HEK293 (cell line): ENCODE results near the gene RPL10A.

Experiments
- ELK4 ChIP-seq: IDR thresholded peaks from 2 replicates; pipeline ENCODE4 v1.6.1; 2011; ENCODE audit warnings: mild to moderate bottlenecking, low read depth, low read length, borderline replicate concordance
- GLIS2 ChIP-seq: fragments of 450-650 bp; formaldehyde crosslinking; IDR thresholded peaks from 2 replicates; pipeline ENCODE4 v1.5.1; 2016; ENCODE audit warnings: missing biosample characterization, missing genetic modification characterization
- KLF1 ChIP-seq: fragments of 450-650 bp; formaldehyde crosslinking; IDR thresholded peaks from 2 replicates; pipeline ENCODE4 v1.5.1; 2016; ENCODE audit warnings: missing biosample characterization, missing genetic modification characterization
- KLF16 ChIP-seq: fragments of 450-650 bp; formaldehyde crosslinking; IDR thresholded peaks from 2 replicates; pipeline ENCODE4 v1.5.1; 2017; ENCODE audit warnings: missing biosample characterization, missing genetic modification characterization
- KLF8 ChIP-seq: fragments of 450-650 bp; formaldehyde crosslinking; IDR thresholded peaks from 2 replicates; pipeline ENCODE4 v1.5.1; 2016; ENCODE audit warnings: missing biosample characterization, missing genetic modification characterization
- SP2 ChIP-seq: fragments of 450-650 bp; formaldehyde crosslinking; IDR thresholded peaks from 2 replicates; pipeline ENCODE4 v1.5.1; 2016; ENCODE audit warnings: missing biosample characterization, missing genetic modification characterization
- YY1 ChIP-seq: fragments of 450-650 bp; formaldehyde crosslinking; IDR thresholded peaks from 2 replicates; pipeline ENCODE4 v1.5.1; 2018; ENCODE audit warnings: missing biosample characterization, missing genetic modification characterization
- ZBTB20 ChIP-seq: fragments of 450-650 bp; formaldehyde crosslinking; IDR thresholded peaks from 2 replicates; pipeline ENCODE4 v1.5.1; 2016; ENCODE audit warnings: missing biosample characterization, missing genetic modification characterization
- ZBTB6 ChIP-seq: fragments of 450-650 bp; formaldehyde crosslinking; IDR thresholded peaks from 2 replicates; pipeline ENCODE4 v1.5.1; 2017; ENCODE audit warnings: missing biosample characterization, missing genetic modification characterization
- ZBTB8A ChIP-seq: fragments of 450-650 bp; formaldehyde crosslinking; IDR thresholded peaks from 2 replicates; pipeline ENCODE4 v1.5.1; 2016; ENCODE audit warnings: missing biosample characterization, missing genetic modification characterization
- ZIC2 ChIP-seq: fragments of 450-650 bp; formaldehyde crosslinking; IDR thresholded peaks from 2 replicates; pipeline ENCODE4 v1.5.1; 2016; ENCODE audit warnings: missing biosample characterization, missing genetic modification characterization
- ZNF121 ChIP-seq: fragments of 450-650 bp; formaldehyde crosslinking; IDR thresholded peaks from 2 replicates; pipeline ENCODE4 v1.5.1; 2016; ENCODE audit warnings: missing biosample characterization, missing genetic modification characterization
- ZNF24 ChIP-seq: fragments of 450-650 bp; formaldehyde crosslinking; IDR thresholded peaks from 2 replicates; pipeline ENCODE4 v1.5.1; 2016; ENCODE audit warnings: missing biosample characterization, missing genetic modification characterization
- ZNF324 ChIP-seq: fragments of 450-650 bp; formaldehyde crosslinking; IDR thresholded peaks from 2 replicates; pipeline ENCODE4 v1.5.1; 2016; ENCODE audit warnings: missing biosample characterization, missing genetic modification characterization
- ZNF423 ChIP-seq: fragments of 450-650 bp; formaldehyde crosslinking; IDR thresholded peaks from 2 replicates; pipeline ENCODE4 v1.5.1; 2016; ENCODE audit warnings: missing biosample characterization, missing genetic modification characterization
- ZNF48 ChIP-seq: fragments of 450-650 bp; formaldehyde crosslinking; IDR thresholded peaks from 2 replicates; pipeline ENCODE4 v1.5.1; 2016; ENCODE audit warnings: missing biosample characterization, missing genetic modification characterization
- ZNF501 ChIP-seq: fragments of 450-650 bp; formaldehyde crosslinking; IDR thresholded peaks from 2 replicates; pipeline ENCODE4 v1.5.1; 2016; ENCODE audit warnings: missing biosample characterization, missing genetic modification characterization
- ZNF529 ChIP-seq: fragments of 450-650 bp; formaldehyde crosslinking; IDR thresholded peaks from 2 replicates; pipeline ENCODE4 v1.5.1; 2017; ENCODE audit warnings: missing genetic modification characterization, missing biosample characterization; ENCODE audit not compliant: insufficient replicate concordance
- ZNF555 ChIP-seq: fragments of 450-650 bp; formaldehyde crosslinking; conservative IDR thresholded peaks from 2 replicates; pipeline ENCODE4 v1.5.1; 2017; ENCODE audit warnings: missing biosample characterization, mild to moderate bottlenecking, missing genetic modification characterization, inconsistent platforms
- ZNF600 ChIP-seq: fragments of 450-650 bp; formaldehyde crosslinking; IDR thresholded peaks from 2 replicates; pipeline ENCODE4 v1.5.1; 2016; ENCODE audit warnings: missing biosample characterization, missing genetic modification characterization
- ZNF621 ChIP-seq: fragments of 450-650 bp; formaldehyde crosslinking; IDR thresholded peaks from 2 replicates; pipeline ENCODE4 v1.5.1; 2017; ENCODE audit warnings: missing biosample characterization, missing genetic modification characterization
- ZNF629 ChIP-seq: fragments of 450-650 bp; formaldehyde crosslinking; IDR thresholded peaks from 2 replicates; pipeline ENCODE4 v1.5.1; 2017; ENCODE audit warnings: missing biosample characterization, missing genetic modification characterization
- ZNF777 ChIP-seq: fragments of 450-650 bp; formaldehyde crosslinking; IDR thresholded peaks from 2 replicates; pipeline ENCODE4 v1.5.1; 2017; ENCODE audit warnings: missing biosample characterization, missing genetic modification characterization, borderline replicate concordance
- TF ChIP-seq, protein P1 (sequence below): fragments of 450-650 bp; formaldehyde crosslinking; IDR thresholded peaks from 2 replicates; pipeline ENCODE4 v1.5.1; 2016; ENCODE audit warnings: missing biosample characterization, missing genetic modification characterization
- TF ChIP-seq, protein P2 (sequence below): fragments of 450-650 bp; formaldehyde crosslinking; IDR thresholded peaks from 2 replicates; pipeline ENCODE4 v1.5.1; 2017; ENCODE audit warnings: missing biosample characterization, missing genetic modification characterization
- TF ChIP-seq, protein P3 (sequence below): fragments of 450-650 bp; formaldehyde crosslinking; IDR thresholded peaks from 2 replicates; pipeline ENCODE4 v1.5.1; 2016; ENCODE audit warnings: missing biosample characterization, missing genetic modification characterization
- TF ChIP-seq, protein P4 (sequence below): fragments of 450-650 bp; formaldehyde crosslinking; IDR thresholded peaks from 2 replicates; pipeline ENCODE4 v1.5.1; 2016; ENCODE audit warnings: missing biosample characterization, missing genetic modification characterization
- TF ChIP-seq, protein P5 (sequence below): fragments of 450-650 bp; formaldehyde crosslinking; IDR thresholded peaks from 2 replicates; pipeline ENCODE4 v1.5.1; 2016; ENCODE audit warnings: missing biosample characterization, missing genetic modification characterization

Gene RPL10A

DNA sequence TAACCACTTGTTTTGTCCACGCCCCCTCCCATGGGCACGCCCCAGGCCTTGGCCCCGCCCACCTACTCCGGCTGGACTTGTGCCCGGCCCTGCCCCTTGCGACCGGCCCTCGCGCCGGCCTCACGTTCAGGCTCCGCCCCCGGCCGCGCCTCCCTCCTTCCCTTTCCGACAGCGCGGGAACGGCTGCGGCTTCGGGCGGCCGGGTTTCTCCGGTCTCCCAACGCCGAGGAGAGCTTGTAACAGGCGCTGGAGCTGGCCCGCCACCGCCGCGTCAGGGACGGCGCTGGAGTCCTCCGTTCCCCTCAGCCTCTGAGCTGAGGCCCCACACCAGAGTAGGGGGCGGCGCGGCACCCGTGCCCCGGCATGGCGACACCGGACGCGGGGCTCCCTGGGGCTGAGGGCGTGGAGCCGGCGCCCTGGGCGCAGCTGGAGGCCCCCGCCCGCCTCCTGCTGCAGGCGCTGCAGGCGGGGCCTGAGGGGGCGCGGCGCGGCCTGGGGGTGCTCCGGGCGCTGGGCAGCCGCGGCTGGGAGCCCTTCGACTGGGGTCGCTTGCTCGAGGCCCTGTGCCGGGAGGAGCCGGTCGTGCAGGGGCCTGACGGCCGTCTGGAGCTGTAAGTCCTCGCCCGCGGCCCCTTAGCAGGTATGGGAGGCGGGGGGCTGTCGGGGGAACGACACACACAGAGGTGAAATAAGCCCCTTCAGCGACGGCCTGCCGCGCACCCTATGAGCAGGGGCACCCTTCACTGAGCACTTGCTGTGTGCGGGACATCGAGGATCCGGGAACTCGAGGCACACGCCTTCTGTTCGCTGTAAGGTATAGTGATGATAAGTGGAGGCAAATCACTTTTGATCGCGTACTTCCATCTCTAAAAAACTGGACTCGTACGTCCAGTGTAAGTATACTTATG lies 15.8 kb upstream of the RPL10A start, which contains the start of gene FANCE (continued):
- TF ChIP-seq ZBTB6 (tag by site-specific recombination): peak; percentile 98
- 0 out of 2 replicates have a peak, but pooled peaks have one; percentile 33 for TF ChIP-seq YY1 (tag by site-specific recombination)
- 0 out of 2 replicates have a peak, but pooled peaks have one; percentile 25 for TF ChIP-seq ZNF324 (tag by site-specific recombination)
- peak; percentile 43; the same call in 1 of the 2 replicates for TF ChIP-seq ZNF629
- no peak for TF ChIP-seq ZNF600 (tag by site-specific recombination)
- no peak for TF ChIP-seq ELK4
- TF ChIP-seq ZNF121: no peak
- TF ChIP-seq ZNF555 (tag by site-specific recombination): no peak
- TF ChIP-seq, protein P1, sequence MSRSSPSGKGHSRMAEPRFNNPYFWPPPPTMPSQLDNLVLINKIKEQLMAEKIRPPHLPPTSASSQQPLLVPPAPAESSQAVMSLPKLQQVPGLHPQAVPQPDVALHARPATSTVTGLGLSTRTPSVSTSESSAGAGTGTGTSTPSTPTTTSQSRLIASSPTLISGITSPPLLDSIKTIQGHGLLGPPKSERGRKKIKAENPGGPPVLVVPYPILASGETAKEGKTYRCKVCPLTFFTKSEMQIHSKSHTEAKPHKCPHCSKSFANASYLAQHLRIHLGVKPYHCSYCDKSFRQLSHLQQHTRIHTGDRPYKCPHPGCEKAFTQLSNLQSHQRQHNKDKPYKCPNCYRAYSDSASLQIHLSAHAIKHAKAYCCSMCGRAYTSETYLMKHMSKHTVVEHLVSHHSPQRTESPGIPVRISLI (tag by site-specific recombination): no peak
- peak; percentile 68; the same call in 1 of the 2 replicates for TF ChIP-seq ZNF501
- no peak for TF ChIP-seq ZNF529 (tag by site-specific recombination)
- TF ChIP-seq, protein P2, sequence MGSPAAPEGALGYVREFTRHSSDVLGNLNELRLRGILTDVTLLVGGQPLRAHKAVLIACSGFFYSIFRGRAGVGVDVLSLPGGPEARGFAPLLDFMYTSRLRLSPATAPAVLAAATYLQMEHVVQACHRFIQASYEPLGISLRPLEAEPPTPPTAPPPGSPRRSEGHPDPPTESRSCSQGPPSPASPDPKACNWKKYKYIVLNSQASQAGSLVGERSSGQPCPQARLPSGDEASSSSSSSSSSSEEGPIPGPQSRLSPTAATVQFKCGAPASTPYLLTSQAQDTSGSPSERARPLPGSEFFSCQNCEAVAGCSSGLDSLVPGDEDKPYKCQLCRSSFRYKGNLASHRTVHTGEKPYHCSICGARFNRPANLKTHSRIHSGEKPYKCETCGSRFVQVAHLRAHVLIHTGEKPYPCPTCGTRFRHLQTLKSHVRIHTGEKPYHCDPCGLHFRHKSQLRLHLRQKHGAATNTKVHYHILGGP (tag by site-specific recombination): no peak
- TF ChIP-seq, protein P3, sequence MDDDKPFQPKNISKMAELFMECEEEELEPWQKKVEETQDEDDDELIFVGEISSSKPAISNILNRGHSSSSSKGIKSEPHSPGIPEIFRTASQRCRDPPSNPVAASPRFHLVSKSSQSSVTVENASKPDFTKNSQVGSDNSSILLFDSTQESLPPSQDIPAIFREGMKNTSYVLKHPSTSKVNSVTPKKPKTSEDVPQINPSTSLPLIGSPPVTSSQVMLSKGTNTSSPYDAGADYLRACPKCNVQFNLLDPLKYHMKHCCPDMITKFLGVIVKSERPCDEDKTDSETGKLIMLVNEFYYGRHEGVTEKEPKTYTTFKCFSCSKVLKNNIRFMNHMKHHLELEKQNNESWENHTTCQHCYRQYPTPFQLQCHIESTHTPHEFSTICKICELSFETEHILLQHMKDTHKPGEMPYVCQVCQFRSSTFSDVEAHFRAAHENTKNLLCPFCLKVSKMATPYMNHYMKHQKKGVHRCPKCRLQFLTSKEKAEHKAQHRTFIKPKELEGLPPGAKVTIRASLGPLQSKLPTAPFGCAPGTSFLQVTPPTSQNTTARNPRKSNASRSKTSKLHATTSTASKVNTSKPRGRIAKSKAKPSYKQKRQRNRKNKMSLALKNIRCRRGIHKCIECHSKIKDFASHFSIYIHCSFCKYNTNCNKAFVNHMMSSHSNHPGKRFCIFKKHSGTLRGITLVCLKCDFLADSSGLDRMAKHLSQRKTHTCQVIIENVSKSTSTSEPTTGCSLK (tag by site-specific recombination): no peak
- peak; percentile 60 for TF ChIP-seq ZIC2 (tag by site-specific recombination)
- TF ChIP-seq, protein P4, sequence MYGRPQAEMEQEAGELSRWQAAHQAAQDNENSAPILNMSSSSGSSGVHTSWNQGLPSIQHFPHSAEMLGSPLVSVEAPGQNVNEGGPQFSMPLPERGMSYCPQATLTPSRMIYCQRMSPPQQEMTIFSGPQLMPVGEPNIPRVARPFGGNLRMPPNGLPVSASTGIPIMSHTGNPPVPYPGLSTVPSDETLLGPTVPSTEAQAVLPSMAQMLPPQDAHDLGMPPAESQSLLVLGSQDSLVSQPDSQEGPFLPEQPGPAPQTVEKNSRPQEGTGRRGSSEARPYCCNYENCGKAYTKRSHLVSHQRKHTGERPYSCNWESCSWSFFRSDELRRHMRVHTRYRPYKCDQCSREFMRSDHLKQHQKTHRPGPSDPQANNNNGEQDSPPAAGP (tag by site-specific recombination): peak; percentile 81
- peak; percentile 50 for TF ChIP-seq ZNF423 (tag by site-specific recombination)
- TF ChIP-seq KLF16 (tag by site-specific recombination): peak; percentile 87
- TF ChIP-seq SP2 (tag by site-specific recombination): peak; percentile 92
- peak; percentile 65; the same call in 1 of the 2 replicates for TF ChIP-seq ZNF24 (tag by site-specific recombination)
- 0 out of 2 replicates have a peak, but pooled peaks have one; percentile 24 for TF ChIP-seq ZNF777 (tag by site-specific recombination)
- TF ChIP-seq KLF8 (tag by site-specific recombination): peak; percentile 95
- TF ChIP-seq ZNF621 (tag by site-specific recombination): no peak
- TF ChIP-seq ZBTB8A (tag by site-specific recombination): peak; percentile 93
- TF ChIP-seq ZNF48 (tag by site-specific recombination): no peak
- peak; percentile 87 for TF ChIP-seq ZBTB20 (tag by site-specific recombination)
- peak; percentile 76 for TF ChIP-seq GLIS2
- TF ChIP-seq, protein P5, sequence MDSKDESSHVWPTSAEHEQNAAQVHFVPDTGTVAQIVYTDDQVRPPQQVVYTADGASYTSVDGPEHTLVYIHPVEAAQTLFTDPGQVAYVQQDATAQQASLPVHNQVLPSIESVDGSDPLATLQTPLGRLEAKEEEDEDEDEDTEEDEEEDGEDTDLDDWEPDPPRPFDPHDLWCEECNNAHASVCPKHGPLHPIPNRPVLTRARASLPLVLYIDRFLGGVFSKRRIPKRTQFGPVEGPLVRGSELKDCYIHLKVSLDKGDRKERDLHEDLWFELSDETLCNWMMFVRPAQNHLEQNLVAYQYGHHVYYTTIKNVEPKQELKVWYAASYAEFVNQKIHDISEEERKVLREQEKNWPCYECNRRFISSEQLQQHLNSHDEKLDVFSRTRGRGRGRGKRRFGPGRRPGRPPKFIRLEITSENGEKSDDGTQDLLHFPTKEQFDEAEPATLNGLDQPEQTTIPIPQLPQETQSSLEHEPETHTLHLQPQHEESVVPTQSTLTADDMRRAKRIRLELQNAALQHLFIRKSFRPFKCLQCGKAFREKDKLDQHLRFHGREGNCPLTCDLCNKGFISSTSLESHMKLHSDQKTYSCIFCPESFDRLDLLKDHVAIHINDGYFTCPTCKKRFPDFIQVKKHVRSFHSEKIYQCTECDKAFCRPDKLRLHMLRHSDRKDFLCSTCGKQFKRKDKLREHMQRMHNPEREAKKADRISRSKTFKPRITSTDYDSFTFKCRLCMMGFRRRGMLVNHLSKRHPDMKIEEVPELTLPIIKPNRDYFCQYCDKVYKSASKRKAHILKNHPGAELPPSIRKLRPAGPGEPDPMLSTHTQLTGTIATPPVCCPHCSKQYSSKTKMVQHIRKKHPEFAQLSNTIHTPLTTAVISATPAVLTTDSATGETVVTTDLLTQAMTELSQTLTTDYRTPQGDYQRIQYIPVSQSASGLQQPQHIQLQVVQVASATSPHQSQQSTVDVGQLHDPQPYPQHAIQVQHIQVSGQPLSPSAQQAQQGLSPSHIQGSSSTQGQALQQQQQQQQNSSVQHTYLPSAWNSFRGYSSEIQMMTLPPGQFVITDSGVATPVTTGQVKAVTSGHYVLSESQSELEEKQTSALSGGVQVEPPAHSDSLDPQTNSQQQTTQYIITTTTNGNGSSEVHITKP (tag by site-specific recombination): 0 out of 2 replicates have a peak, but pooled peaks have one; percentile 5
- TF ChIP-seq KLF1: peak; percentile 90
